WTC11 (cell line): ENCODE results near the gene CLDN5. TPM values are rescaled to one million over a fixed set of nuclear protein-coding genes. Genes with fewer than 3 reads are reported as not detected.

ENCODE experiments used
- ATAC-seq: fragments of 200-7000 bp; cut with Tn5 transposase; 2 replicates; pipeline ENCODE4 v1.10.0; 2021; ENCODE audit warnings: mild to moderate bottlenecking, moderate library complexity
- CTCF ChIA-PET: fragments of 300-600 bp; sonication (Branson Sonifier 250); formaldehyde crosslinking; loops from one replicate; lab custom pipeline; 2021; ENCODE audit warnings: antibody characterized with exemption; lab: Charles Lee
- POLR2A ChIA-PET: fragments of 350-600 bp; sonication (Branson Sonifier 250); formaldehyde crosslinking; loops from one replicate; lab custom pipeline; 2021; ENCODE audit warnings: antibody characterized with exemption; lab: Charles Lee
- DNase-seq: peaks from one replicate; pipeline ENCODE4 v3.0.0; 2021; ENCODE audit warnings: low spot score
- H3K27ac Mint-ChIP-seq: 2 replicates; pipeline ENCODE4 v1.8.0; 2021; ENCODE audit warnings: mixed read lengths
- H3K27me3 Mint-ChIP-seq: 2 replicates; pipeline ENCODE4 v1.8.0; 2021; ENCODE audit warnings: low read depth, mild to moderate bottlenecking, moderate library complexity, mixed read lengths
- H3K36me3 Mint-ChIP-seq: 2 replicates; pipeline ENCODE4 v1.8.0; 2021; ENCODE audit warnings: mixed read lengths
- H3K4me1 Mint-ChIP-seq: 2 replicates; pipeline ENCODE4 v1.8.0; 2022; ENCODE audit warnings: mixed read lengths
- H3K4me3 Mint-ChIP-seq: 2 replicates; pipeline ENCODE4 v1.8.0; 2021; ENCODE audit warnings: mild to moderate bottlenecking, moderate library complexity, mixed read lengths
- H3K9me3 Mint-ChIP-seq: 2 replicates; pipeline ENCODE4 v1.8.0; 2021; ENCODE audit warnings: mixed read lengths
- ATF2 ChIP-seq: sonication (generic); formaldehyde crosslinking; IDR thresholded peaks from 2 replicates; pipeline ENCODE4 v1.8.1; 2022; ENCODE audit warnings: low read depth, missing genetic modification reagents, borderline replicate concordance
- CREB1 ChIP-seq: sonication (generic); formaldehyde crosslinking; IDR thresholded peaks from 2 replicates; pipeline ENCODE4 v1.8.0; 2023; ENCODE audit warnings: mild to moderate bottlenecking, missing genetic modification reagents
- EMX1 ChIP-seq: fragments of 250-450 bp; sonication (Bioruptor Pico); IDR thresholded peaks from 2 replicates; pipeline ENCODE4 v1.8.0; 2021; ENCODE audit warnings: mild to moderate bottlenecking
- FOXK1 ChIP-seq: sonication (generic); formaldehyde crosslinking; IDR thresholded peaks from 2 replicates; pipeline ENCODE4 v1.8.0; 2022; ENCODE audit warnings: mild to moderate bottlenecking, moderate library complexity, missing genetic modification reagents
- FOXP1 ChIP-seq: sonication (generic); formaldehyde crosslinking; IDR thresholded peaks from 2 replicates; pipeline ENCODE4 v1.8.0; 2022; ENCODE audit warnings: missing genetic modification reagents, mild to moderate bottlenecking, moderate library complexity, borderline replicate concordance
- FOXP4 ChIP-seq: sonication (generic); formaldehyde crosslinking; IDR thresholded peaks from 2 replicates; pipeline ENCODE4 v1.8.0; 2022; ENCODE audit warnings: mild to moderate bottlenecking, missing genetic modification reagents
- IRF2 ChIP-seq: sonication (generic); formaldehyde crosslinking; IDR thresholded peaks from 2 replicates; pipeline ENCODE4 v1.8.0; 2022; ENCODE audit warnings: low read depth, missing genetic modification reagents, borderline replicate concordance
- NFATC4 ChIP-seq: fragments of 250-450 bp; sonication (Bioruptor Pico); IDR thresholded peaks from 2 replicates; pipeline ENCODE4 v1.9.0; 2021; ENCODE audit warnings: mild to moderate bottlenecking
- NR2C2 ChIP-seq: sonication (generic); formaldehyde crosslinking; IDR thresholded peaks from 2 replicates; pipeline ENCODE4 v1.8.0; 2022; ENCODE audit warnings: mild to moderate bottlenecking, missing genetic modification reagents
- SMAD4 ChIP-seq: sonication (generic); formaldehyde crosslinking; IDR thresholded peaks from 2 replicates; pipeline ENCODE4 v1.8.0; 2022; ENCODE audit warnings: mild to moderate bottlenecking, missing genetic modification reagents
- SOX15 ChIP-seq: fragments of 250-450 bp; sonication (Bioruptor Pico); IDR thresholded peaks from 2 replicates; pipeline ENCODE4 v1.9.0; 2021; ENCODE audit warnings: mild to moderate bottlenecking
- TCF7 ChIP-seq: sonication (generic); formaldehyde crosslinking; IDR thresholded peaks from 2 replicates; pipeline ENCODE4 v1.8.0; 2022; ENCODE audit warnings: mild to moderate bottlenecking, low read depth, missing genetic modification reagents, moderate library complexity
- TEAD1 ChIP-seq: sonication (generic); formaldehyde crosslinking; IDR thresholded peaks from 2 replicates; pipeline ENCODE4 v1.8.0; 2022; ENCODE audit warnings: mild to moderate bottlenecking, missing genetic modification reagents
- ZNF121 ChIP-seq: sonication (generic); formaldehyde crosslinking; IDR thresholded peaks from 2 replicates; pipeline ENCODE4 v1.8.0; 2023; ENCODE audit warnings: missing genetic modification reagents
- ZNF232 ChIP-seq: sonication (generic); formaldehyde crosslinking; IDR thresholded peaks from 2 replicates; pipeline ENCODE4 v1.8.0; 2022; ENCODE audit warnings: mild to moderate bottlenecking, missing genetic modification reagents
- ZNF423 ChIP-seq: fragments of 250-450 bp; sonication (Bioruptor Pico); IDR thresholded peaks from 2 replicates; pipeline ENCODE4 v2.1.2; 2022; ENCODE audit warnings: mild to moderate bottlenecking, moderate library complexity
- total RNA-seq: library from RNA; stranded (reverse); gene quantifications from 3 replicates; pipeline ENCODE4 v1.2.3, GENCODE V29; 2021
- TF ChIP-seq, protein P1 (sequence below): sonication (generic); formaldehyde crosslinking; IDR thresholded peaks from 2 replicates; pipeline ENCODE4 v1.8.1; 2023; ENCODE audit warnings: mild to moderate bottlenecking, moderate library complexity, missing genetic modification reagents
- TF ChIP-seq, protein P2 (sequence below): sonication (generic); formaldehyde crosslinking; IDR thresholded peaks from 2 replicates; pipeline ENCODE4 v1.8.1; 2023; ENCODE audit warnings: mild to moderate bottlenecking, missing genetic modification reagents, borderline replicate concordance
- TF ChIP-seq, protein P3 (sequence below): sonication (generic); formaldehyde crosslinking; IDR thresholded peaks from 2 replicates; pipeline ENCODE4 v1.8.0; 2022; ENCODE audit warnings: mild to moderate bottlenecking, missing genetic modification reagents

The CLDN5 gene
- total RNA-seq, 1 experiment from 2014 or later = 1.0 TPM

GRCh38 chr22:19559324-19559811 is 35.2 kb upstream of the CLDN5 start (continued):
- TF ChIP-seq, protein P1, sequence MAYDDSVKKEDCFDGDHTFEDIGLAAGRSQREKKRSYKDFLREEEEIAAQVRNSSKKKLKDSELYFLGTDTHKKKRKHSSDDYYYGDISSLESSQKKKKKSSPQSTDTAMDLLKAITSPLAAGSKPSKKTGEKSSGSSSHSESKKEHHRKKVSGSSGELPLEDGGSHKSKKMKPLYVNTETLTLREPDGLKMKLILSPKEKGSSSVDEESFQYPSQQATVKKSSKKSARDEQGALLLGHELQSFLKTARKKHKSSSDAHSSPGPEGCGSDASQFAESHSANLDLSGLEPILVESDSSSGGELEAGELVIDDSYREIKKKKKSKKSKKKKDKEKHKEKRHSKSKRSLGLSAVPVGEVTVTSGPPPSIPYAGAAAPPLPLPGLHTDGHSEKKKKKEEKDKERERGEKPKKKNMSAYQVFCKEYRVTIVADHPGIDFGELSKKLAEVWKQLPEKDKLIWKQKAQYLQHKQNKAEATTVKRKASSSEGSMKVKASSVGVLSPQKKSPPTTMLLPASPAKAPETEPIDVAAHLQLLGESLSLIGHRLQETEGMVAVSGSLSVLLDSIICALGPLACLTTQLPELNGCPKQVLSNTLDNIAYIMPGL (CRISPR knock-in tag) = no peak
- no peak for TF ChIP-seq TCF7 (CRISPR knock-in tag)
- no peak for TF ChIP-seq TEAD1 (CRISPR knock-in tag)
- TF ChIP-seq ZNF121 (CRISPR knock-in tag) = no peak
- TF ChIP-seq, all 79 proteins: peak for 0

DNA sequence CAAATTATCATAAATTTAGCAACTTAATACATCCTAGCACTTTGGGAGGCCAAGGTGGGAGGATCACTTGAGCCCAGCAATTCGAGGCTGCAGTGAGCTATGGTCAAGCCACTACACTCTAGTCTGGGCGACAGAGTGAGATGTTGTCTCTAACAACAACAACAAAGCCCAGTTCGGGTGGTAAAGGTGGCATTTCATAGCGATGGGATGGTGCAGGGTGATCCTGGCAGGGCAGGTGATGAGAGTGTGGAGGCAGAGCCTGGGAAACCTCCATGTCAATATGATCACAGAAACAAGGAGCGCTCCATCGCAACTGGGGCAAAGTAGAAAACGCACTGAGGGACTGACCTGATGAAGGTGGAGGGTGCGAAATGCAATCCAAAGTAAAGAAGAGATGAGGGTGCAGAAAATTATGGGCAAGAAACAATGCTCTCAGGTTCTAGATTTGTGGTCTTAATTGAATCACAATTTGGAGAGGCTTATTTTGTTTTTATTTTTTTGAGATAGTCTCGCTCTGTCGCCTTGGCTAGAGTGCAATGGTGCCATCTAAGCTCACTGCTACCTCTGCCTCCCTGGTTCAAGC is 32.8 kb upstream of the CLDN5 start:
- H3K27ac Mint-ChIP-seq = no peak overlapping the region
- no peaks in the 10 kb centered on the region for H3K36me3 Mint-ChIP-seq
- no peaks in the 10 kb centered on the region for H3K9me3 Mint-ChIP-seq
- ChIA-PET CTCF (interaction anchor here (1.1 kb wide), 1 partner anchor 73 kb away, joined by 5 read pairs; no protein-coding TSS in a partner anchor), POLR2A (no interaction called here)
- ATAC-seq (no peak), DNase-seq (no peak)
- H3K4me1 Mint-ChIP-seq = peaks cover 14% of the 10 kb centered on the region
- H3K27me3 Mint-ChIP-seq = no peaks in the 10 kb centered on the region; the same call in 1 of the 2 replicates
- TF ChIP-seq ZNF232 (CRISPR knock-in tag) (no peak), CREB1 (no peak), IRF2 (CRISPR knock-in tag) (no peak), NFATC4 (CRISPR knock-in tag) (no peak), FOXP4 (CRISPR knock-in tag) (no peak), EMX1 (CRISPR knock-in tag) (no peak), SMAD4 (CRISPR knock-in tag) (no peak), FOXK1 (no peak), FOXP1 (CRISPR knock-in tag) (no peak), SOX15 (no peak), ZNF423 (CRISPR knock-in tag) (no peak), ATF2 (CRISPR knock-in tag) (no peak), NR2C2 (CRISPR knock-in tag) (no peak)
- TF ChIP-seq, protein P2, sequence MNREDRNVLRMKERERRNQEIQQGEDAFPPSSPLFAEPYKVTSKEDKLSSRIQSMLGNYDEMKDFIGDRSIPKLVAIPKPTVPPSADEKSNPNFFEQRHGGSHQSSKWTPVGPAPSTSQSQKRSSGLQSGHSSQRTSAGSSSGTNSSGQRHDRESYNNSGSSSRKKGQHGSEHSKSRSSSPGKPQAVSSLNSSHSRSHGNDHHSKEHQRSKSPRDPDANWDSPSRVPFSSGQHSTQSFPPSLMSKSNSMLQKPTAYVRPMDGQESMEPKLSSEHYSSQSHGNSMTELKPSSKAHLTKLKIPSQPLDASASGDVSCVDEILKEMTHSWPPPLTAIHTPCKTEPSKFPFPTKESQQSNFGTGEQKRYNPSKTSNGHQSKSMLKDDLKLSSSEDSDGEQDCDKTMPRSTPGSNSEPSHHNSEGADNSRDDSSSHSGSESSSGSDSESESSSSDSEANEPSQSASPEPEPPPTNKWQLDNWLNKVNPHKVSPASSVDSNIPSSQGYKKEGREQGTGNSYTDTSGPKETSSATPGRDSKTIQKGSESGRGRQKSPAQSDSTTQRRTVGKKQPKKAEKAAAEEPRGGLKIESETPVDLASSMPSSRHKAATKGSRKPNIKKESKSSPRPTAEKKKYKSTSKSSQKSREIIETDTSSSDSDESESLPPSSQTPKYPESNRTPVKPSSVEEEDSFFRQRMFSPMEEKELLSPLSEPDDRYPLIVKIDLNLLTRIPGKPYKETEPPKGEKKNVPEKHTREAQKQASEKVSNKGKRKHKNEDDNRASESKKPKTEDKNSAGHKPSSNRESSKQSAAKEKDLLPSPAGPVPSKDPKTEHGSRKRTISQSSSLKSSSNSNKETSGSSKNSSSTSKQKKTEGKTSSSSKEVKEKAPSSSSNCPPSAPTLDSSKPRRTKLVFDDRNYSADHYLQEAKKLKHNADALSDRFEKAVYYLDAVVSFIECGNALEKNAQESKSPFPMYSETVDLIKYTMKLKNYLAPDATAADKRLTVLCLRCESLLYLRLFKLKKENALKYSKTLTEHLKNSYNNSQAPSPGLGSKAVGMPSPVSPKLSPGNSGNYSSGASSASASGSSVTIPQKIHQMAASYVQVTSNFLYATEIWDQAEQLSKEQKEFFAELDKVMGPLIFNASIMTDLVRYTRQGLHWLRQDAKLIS (CRISPR knock-in tag) = no peak
- TF ChIP-seq, protein P3, sequence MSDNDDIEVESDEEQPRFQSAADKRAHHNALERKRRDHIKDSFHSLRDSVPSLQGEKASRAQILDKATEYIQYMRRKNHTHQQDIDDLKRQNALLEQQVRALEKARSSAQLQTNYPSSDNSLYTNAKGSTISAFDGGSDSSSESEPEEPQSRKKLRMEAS (CRISPR knock-in tag) = no peak
- TF ChIP-seq, protein P1 (CRISPR knock-in tag) = no peak
- H3K4me3 Mint-ChIP-seq = no peak overlapping the region
